OCI-LY3 (cell line): ENCODE measurements around the gene SLC1A4.

Source experiments
- EZH2phosphoT487 ChIP-seq: fragments of 200-600 bp; shearing (Covaris generic); IDR thresholded peaks from 2 replicates; pipeline ENCODE4 v1.6.1; 2018; ENCODE audit warnings: antibody characterized with exemption, mixed run types, low read depth
- TF ChIP-seq, protein P1 (sequence below): fragments of 200-600, 300-600 bp; sonication (generic); IDR thresholded peaks from 2 replicates; pipeline ENCODE4 v1.5.1; 2014; ENCODE audit warnings: antibody characterized with exemption, low read length, low read depth

DNA sequence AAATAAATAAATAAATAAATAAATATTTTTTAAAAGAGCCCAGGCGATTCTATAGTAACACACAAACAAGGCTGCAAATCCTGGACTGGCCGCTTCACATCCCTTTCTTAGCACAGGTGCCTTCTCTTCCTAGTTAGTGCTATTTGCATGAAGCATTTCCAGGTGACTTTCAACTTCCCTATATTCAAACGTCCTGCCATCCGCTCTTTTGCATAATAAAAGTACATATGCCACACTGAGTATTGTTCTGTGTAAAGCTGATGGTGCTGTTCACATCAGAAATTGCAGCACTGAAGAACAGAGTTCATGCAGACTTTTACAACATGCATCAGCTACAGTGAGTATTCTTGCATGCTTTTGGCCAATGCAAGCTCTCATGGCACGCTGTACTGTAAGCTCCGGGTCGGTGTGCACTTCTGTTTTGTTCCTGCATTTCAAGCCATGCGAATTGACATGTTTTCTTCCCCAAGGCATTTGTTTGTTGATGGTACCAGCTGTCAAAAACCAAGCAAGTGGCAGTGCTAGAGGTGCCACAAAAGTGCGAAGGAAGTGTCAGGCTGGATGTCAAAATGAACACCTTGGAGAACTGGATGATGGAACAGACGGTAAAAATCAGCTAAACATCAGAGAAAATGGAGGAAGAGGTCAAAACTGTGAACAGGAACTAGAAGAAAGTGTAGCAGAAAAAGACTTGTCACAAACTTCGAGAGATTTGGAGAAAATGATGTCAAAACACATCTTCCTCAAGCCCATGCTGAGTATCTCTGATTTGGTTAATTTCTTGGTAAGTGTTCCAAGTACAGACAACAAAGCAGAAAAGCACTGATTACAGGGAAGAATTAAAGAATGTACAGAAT lies 41.5 kb downstream of the SLC1A4 start:
- TF ChIP-seq, protein P1, sequence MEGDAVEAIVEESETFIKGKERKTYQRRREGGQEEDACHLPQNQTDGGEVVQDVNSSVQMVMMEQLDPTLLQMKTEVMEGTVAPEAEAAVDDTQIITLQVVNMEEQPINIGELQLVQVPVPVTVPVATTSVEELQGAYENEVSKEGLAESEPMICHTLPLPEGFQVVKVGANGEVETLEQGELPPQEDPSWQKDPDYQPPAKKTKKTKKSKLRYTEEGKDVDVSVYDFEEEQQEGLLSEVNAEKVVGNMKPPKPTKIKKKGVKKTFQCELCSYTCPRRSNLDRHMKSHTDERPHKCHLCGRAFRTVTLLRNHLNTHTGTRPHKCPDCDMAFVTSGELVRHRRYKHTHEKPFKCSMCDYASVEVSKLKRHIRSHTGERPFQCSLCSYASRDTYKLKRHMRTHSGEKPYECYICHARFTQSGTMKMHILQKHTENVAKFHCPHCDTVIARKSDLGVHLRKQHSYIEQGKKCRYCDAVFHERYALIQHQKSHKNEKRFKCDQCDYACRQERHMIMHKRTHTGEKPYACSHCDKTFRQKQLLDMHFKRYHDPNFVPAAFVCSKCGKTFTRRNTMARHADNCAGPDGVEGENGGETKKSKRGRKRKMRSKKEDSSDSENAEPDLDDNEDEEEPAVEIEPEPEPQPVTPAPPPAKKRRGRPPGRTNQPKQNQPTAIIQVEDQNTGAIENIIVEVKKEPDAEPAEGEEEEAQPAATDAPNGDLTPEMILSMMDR = no peak
- no peak for TF ChIP-seq EZH2phosphoT487
